H9 (cell line): ENCODE data around the gene DUSP16. TPM values are rescaled to one million over a fixed set of nuclear protein-coding genes. Genes with fewer than 3 reads are reported as not detected.

Source experiments
- DNase-seq: peaks from one replicate; pipeline ENCODE4 v3.0.0-alpha.2; 2017
- H2AFZ ChIP-seq: one replicate; pipeline ENCODE4 v1.6.1; 2013; ENCODE audit warnings: mild to moderate bottlenecking, low read length, control low read depth, moderate library complexity
- H2AK5ac ChIP-seq: 2 replicates; pipeline ENCODE4 v1.6.1; 2013; ENCODE audit warnings: low read length, control low read depth, mixed read lengths; ENCODE audit not compliant: insufficient read length
- H2BK120ac ChIP-seq: one replicate; pipeline ENCODE4 v1.6.1; 2013; ENCODE audit warnings: low read depth, mild to moderate bottlenecking, low read length, control low read depth, inconsistent platforms; ENCODE audit not compliant: poor library complexity, severe bottlenecking
- H2BK12ac ChIP-seq: 2 replicates; pipeline ENCODE4 v1.6.1; 2013; ENCODE audit warnings: low read length, control low read depth, mixed read lengths, low read depth; ENCODE audit not compliant: insufficient read length
- H2BK15ac ChIP-seq: 2 replicates; pipeline ENCODE4 v1.6.1; 2013; ENCODE audit warnings: low read depth, low read length, control low read depth
- H2BK20ac ChIP-seq: one replicate; pipeline ENCODE4 v1.6.1; 2013; ENCODE audit warnings: low read depth, mild to moderate bottlenecking, low read length, control low read depth, inconsistent platforms; ENCODE audit not compliant: poor library complexity, severe bottlenecking
- H2BK5ac ChIP-seq: 2 replicates; pipeline ENCODE4 v1.6.1; 2013; ENCODE audit warnings: low read length, control low read depth, mixed read lengths; ENCODE audit not compliant: insufficient read length
- H3K14ac ChIP-seq: 2 replicates; pipeline ENCODE4 v1.6.1; 2013; ENCODE audit warnings: low read length, control low read depth; ENCODE audit not compliant: insufficient read depth
- H3K18ac ChIP-seq: 2 replicates; pipeline ENCODE4 v1.6.1; 2013; ENCODE audit warnings: low read depth, mild to moderate bottlenecking, mixed read lengths, low read length, control low read depth; ENCODE audit not compliant: insufficient read length
- H3K23ac ChIP-seq: 2 replicates; pipeline ENCODE4 v1.6.1; 2013; ENCODE audit warnings: low read length, control low read depth, mixed read lengths, low read depth; ENCODE audit not compliant: insufficient read length
- H3K23me2 ChIP-seq: 2 replicates; pipeline ENCODE4 v1.6.1; 2013; ENCODE audit warnings: low read depth, mild to moderate bottlenecking, mixed read lengths, low read length, control low read depth; ENCODE audit not compliant: insufficient read length, poor library complexity, severe bottlenecking
- H3K27ac ChIP-seq: 2 replicates; pipeline ENCODE4 v1.5.1; 2013; ENCODE audit warnings: low read length, control low read depth, mixed read lengths, low read depth; ENCODE audit not compliant: insufficient read length
- H3K27me3 ChIP-seq: 2 replicates; pipeline ENCODE4 v1.6.1; 2013; ENCODE audit warnings: low read length, control low read depth, inconsistent platforms; ENCODE audit not compliant: insufficient read depth
- H3K4ac ChIP-seq: 2 replicates; pipeline ENCODE4 v1.6.1; 2013; ENCODE audit warnings: low read depth, mild to moderate bottlenecking, control low read depth, inconsistent platforms, low read length, moderate library complexity
- H3K4me1 ChIP-seq: 2 replicates; pipeline ENCODE4 v1.6.1; 2013; ENCODE audit warnings: low read length, control low read depth, inconsistent platforms; ENCODE audit not compliant: insufficient read depth
- H3K4me2 ChIP-seq: 2 replicates; pipeline ENCODE4 v1.6.1; 2013; ENCODE audit warnings: low read length, control low read depth, mixed read lengths; ENCODE audit not compliant: insufficient read length, insufficient read depth
- H3K56ac ChIP-seq: 2 replicates; pipeline ENCODE4 v1.6.1; 2013; ENCODE audit warnings: low read depth, mild to moderate bottlenecking, mixed read lengths, low read length, control low read depth; ENCODE audit not compliant: insufficient read length
- H3K79me1 ChIP-seq: 2 replicates; pipeline ENCODE4 v1.6.1; 2013; ENCODE audit warnings: low read depth, mild to moderate bottlenecking, moderate library complexity, low read length, control low read depth, inconsistent platforms; ENCODE audit not compliant: insufficient read depth, poor library complexity, severe bottlenecking
- H3K79me2 ChIP-seq: 2 replicates; pipeline ENCODE4 v1.6.1; 2013; ENCODE audit warnings: low read length, control low read depth, inconsistent platforms; ENCODE audit not compliant: insufficient read depth
- H3K9ac ChIP-seq: 2 replicates; pipeline ENCODE4 v1.6.1; 2013; ENCODE audit warnings: low read length, control low read depth, mixed read lengths; ENCODE audit not compliant: insufficient read length; ENCODE audit errors: extremely low read depth
- H3K9me3 ChIP-seq: one replicate; pipeline ENCODE4 v1.6.1; 2013; ENCODE audit warnings: low read depth, low read length, inconsistent platforms; ENCODE audit not compliant: control insufficient read depth
- H3T11ph ChIP-seq: one replicate; pipeline ENCODE4 v1.6.1; 2013; ENCODE audit warnings: mild to moderate bottlenecking, low read length, control low read depth, inconsistent platforms
- H4K20me1 ChIP-seq: one replicate; pipeline ENCODE4 v1.6.1; 2013; ENCODE audit not compliant: control insufficient read depth, insufficient read length, insufficient read depth
- H4K5ac ChIP-seq: 2 replicates; pipeline ENCODE4 v1.6.1; 2013; ENCODE audit warnings: low read depth, mild to moderate bottlenecking, mixed read lengths, low read length, control low read depth; ENCODE audit not compliant: insufficient read length
- H4K8ac ChIP-seq: replicated peaks from 2 replicates; pipeline ENCODE4 v1.6.1; 2013; ENCODE audit warnings: low read length, control low read depth, mixed read lengths, low read depth; ENCODE audit not compliant: insufficient read length
- H4K91ac ChIP-seq: 2 replicates; pipeline ENCODE4 v1.6.1; 2013; ENCODE audit warnings: low read depth, mild to moderate bottlenecking, moderate library complexity, mixed read lengths, low read length, control low read depth; ENCODE audit not compliant: insufficient read length
- H3K27ac Mint-ChIP-seq, 3 experiments: 2 replicates in 2 of 3; 3 replicates in 1 of 3; pipeline ENCODE4 v1.8.0; 2020 to 2021; ENCODE audit warnings: mixed read lengths in 3 of 3, mild to moderate bottlenecking in 1 of 3, moderate library complexity in 1 of 3
- H3K27me3 Mint-ChIP-seq: 2 replicates; pipeline ENCODE4 v1.8.0; 2021; ENCODE audit warnings: low read depth, mild to moderate bottlenecking, moderate library complexity, mixed read lengths
- H3K36me3 Mint-ChIP-seq, 3 experiments: 2 replicates in 2 of 3; 3 replicates in 1 of 3; pipeline ENCODE4 v1.8.0; 2020 to 2021; ENCODE audit warnings: low read depth in 3 of 3, mixed read lengths in 3 of 3; ENCODE audit not compliant: insufficient read depth in 1 of 3
- H3K4me1 Mint-ChIP-seq, 2 experiments: 2 replicates each; pipeline ENCODE4 v1.8.0; 2020; ENCODE audit warnings: mixed read lengths in 2 of 2
- H3K4me3 Mint-ChIP-seq, 2 experiments: 2 replicates in 1 of 2; 3 replicates in 1 of 2; pipeline ENCODE4 v1.8.0; 2020 to 2021; ENCODE audit warnings: mild to moderate bottlenecking in 2 of 2, mixed read lengths in 2 of 2, moderate library complexity in 1 of 2
- H3K9me3 Mint-ChIP-seq, 2 experiments: 2 replicates in 1 of 2; 3 replicates in 1 of 2; pipeline ENCODE4 v1.8.0; 2020; ENCODE audit warnings: mild to moderate bottlenecking in 2 of 2, mixed read lengths in 2 of 2, moderate library complexity in 1 of 2
- WGBS: extraction: QIAGEN DNeasy Blood & Tissue Kit; methylation state at CpG from one replicate; pipeline ENCODE4 v1.1.7; 2013; ENCODE audit warnings: missing lambda C conversion rate, low lambda C conversion rate, mixed read lengths; ENCODE audit not compliant: insufficient read length; ENCODE audit errors: extremely low coverage; 5-methylcytosine and 5-hydroxymethylcytosine counted together
- total RNA-seq: library from RNA; stranded (reverse); gene quantifications from 2 replicates; pipeline ENCODE4 v1.2.1, GENCODE V29; 2021
- TF ChIP-seq, protein P1 (sequence below): fragments of 200-600 bp; sonication (generic); conservative IDR thresholded peaks from 3 replicates; pipeline ENCODE4 v1.8.0; 2021; ENCODE audit warnings: antibody characterized with exemption, mild to moderate bottlenecking

Gene DUSP16
- total RNA-seq, 1 experiment from 2014 or later: 64.0 TPM

DNA sequence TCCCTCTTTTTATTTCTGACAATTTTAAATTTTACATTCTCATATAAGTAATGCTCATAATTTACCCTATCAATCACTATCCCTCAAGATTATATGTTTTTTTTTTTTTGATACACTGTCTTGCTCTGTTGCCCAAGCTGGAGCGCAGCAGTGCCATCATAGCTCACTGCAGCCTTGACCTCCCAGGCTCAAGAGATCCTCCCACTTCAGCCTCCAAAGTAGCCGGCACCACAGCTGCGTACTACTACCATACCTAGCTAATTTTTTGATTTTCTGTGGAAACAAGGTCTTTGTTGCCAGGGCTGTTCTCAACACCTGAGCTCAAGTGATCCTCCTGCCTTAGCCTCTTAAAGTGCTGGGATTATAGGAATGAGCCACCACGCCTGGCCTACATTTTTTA lies 4.4 kb downstream of the DUSP16 start:
- Histone ChIP-seq H3K18ac (no peak overlapping the region), H3K79me1 (peaks cover 3% of the 10 kb centered on the region), H2BK5ac (no peak overlapping the region), H2BK120ac (no peak overlapping the region), H3K4ac (no peak overlapping the region), H4K20me1 (no peaks in the 10 kb centered on the region), H2BK20ac (no peak overlapping the region), H2AFZ (no peak overlapping the region), H3K79me2 (peaks cover 24% of the 10 kb centered on the region; the same call in 1 of the 2 replicates), H4K5ac (no peak overlapping the region), H4K91ac (no peak overlapping the region), H3K14ac (no peak overlapping the region), H3T11ph (no peak overlapping the region), H3K9me3 (no peaks in the 10 kb centered on the region), H2AK5ac (no peak overlapping the region), H3K4me1 (peaks cover 2% of the 10 kb centered on the region; the same call in 1 of the 2 replicates), H3K9ac (no peak overlapping the region), H3K27ac (no peak overlapping the region), H4K8ac (no peak overlapping the region), H2BK15ac (no peak overlapping the region), H2BK12ac (no peak overlapping the region), H3K23me2 (peaks cover 6% of the 10 kb centered on the region), H3K4me2 (no peak overlapping the region), H3K27me3 (no peaks in the 10 kb centered on the region), H3K56ac (no peak overlapping the region), H3K23ac (no peak overlapping the region)
- H3K9me3 Mint-ChIP-seq: peaks cover 0 to 3% of the 10 kb centered on the region in 2 experiments; a peak in 1 of 5 replicates
- no peak for DNase-seq
- peak overlapping the region; percentile 57 to 89 for H3K4me3 Mint-ChIP-seq
- peak overlapping the region; percentile 84 to 95 (median 94) for H3K27ac Mint-ChIP-seq
- H3K4me1 Mint-ChIP-seq: peaks cover 44 to 49% of the 10 kb centered on the region in 2 experiments
- no CpG with 5 or more reads among the region's 4 CpGs for WGBS
- TF ChIP-seq, protein P1, sequence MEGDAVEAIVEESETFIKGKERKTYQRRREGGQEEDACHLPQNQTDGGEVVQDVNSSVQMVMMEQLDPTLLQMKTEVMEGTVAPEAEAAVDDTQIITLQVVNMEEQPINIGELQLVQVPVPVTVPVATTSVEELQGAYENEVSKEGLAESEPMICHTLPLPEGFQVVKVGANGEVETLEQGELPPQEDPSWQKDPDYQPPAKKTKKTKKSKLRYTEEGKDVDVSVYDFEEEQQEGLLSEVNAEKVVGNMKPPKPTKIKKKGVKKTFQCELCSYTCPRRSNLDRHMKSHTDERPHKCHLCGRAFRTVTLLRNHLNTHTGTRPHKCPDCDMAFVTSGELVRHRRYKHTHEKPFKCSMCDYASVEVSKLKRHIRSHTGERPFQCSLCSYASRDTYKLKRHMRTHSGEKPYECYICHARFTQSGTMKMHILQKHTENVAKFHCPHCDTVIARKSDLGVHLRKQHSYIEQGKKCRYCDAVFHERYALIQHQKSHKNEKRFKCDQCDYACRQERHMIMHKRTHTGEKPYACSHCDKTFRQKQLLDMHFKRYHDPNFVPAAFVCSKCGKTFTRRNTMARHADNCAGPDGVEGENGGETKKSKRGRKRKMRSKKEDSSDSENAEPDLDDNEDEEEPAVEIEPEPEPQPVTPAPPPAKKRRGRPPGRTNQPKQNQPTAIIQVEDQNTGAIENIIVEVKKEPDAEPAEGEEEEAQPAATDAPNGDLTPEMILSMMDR: no peak
- H3K36me3 Mint-ChIP-seq: peaks cover 4 to 30% (median 23%) of the 10 kb centered on the region in 3 experiments
- H3K27me3 Mint-ChIP-seq: no peaks in the 10 kb centered on the region
